ENCODE results near the gene ANKRD50.

ANKRD50 gene

GRCh38 chr4:124710015-124710741 is 2.4 kb downstream of the ANKRD50 start:
- no peak for DNase-seq

GRCh38 chr4:124708517-124709300 is 3.8 kb downstream of the ANKRD50 start:
- DNase-seq: no peak

GRCh38 chr4:124705393-124705792 is 7.1 kb downstream of the ANKRD50 start:
- DNase-seq: no peak

- no peak for DNase-seq
Measured at GRCh38 chr4:124703154-124703553, 9.4 kb downstream of the ANKRD50 start.

GRCh38 chr4:124697441-124697840 is 15.1 kb downstream of the ANKRD50 start:
- no peak for DNase-seq

- DNase-seq: no peak
Measured at GRCh38 chr4:124696182-124696581, 16.4 kb downstream of the ANKRD50 start.

- DNase-seq: no peak
Measured at GRCh38 chr4:124694946-124695598, 17.5 kb downstream of the ANKRD50 start.

- no peak for DNase-seq
Measured at GRCh38 chr4:124694306-124694705, 18.2 kb downstream of the ANKRD50 start.

- DNase-seq: no peak
Measured at GRCh38 chr4:124691801-124692200, 20.7 kb downstream of the ANKRD50 start.

- no peak for DNase-seq
Measured at GRCh38 chr4:124686279-124686678, 26.3 kb downstream of the ANKRD50 start.

GRCh38 chr4:124685851-124686250 is 26.7 kb downstream of the ANKRD50 start:
- DNase-seq: no peak

- no peak for DNase-seq
Measured at GRCh38 chr4:124684301-124684700, 28.2 kb downstream of the ANKRD50 start.

GRCh38 chr4:124682384-124682783 is 30.1 kb downstream of the ANKRD50 start:
- DNase-seq: no peak

GRCh38 chr4:124666496-124666895 is 46.0 kb downstream of the ANKRD50 start:
- no peak for DNase-seq

- DNase-seq: no peak
Measured at GRCh38 chr4:124658795-124659194, 53.7 kb downstream of the ANKRD50 start.

- DNase-seq: no peak
Measured at GRCh38 chr4:124650614-124651013, 61.9 kb downstream of the ANKRD50 start.

- DNase-seq: no peak
Measured at GRCh38 chr4:124647599-124647998, 64.9 kb downstream of the ANKRD50 start.

- no peak for DNase-seq
Measured at GRCh38 chr4:124644621-124645020, 67.9 kb downstream of the ANKRD50 start.

- DNase-seq: no peak
Measured at GRCh38 chr4:124642846-124643245, 69.7 kb downstream of the ANKRD50 start.

- DNase-seq: no peak
Measured at GRCh38 chr4:124641715-124642381, 70.7 kb downstream of the ANKRD50 start.

GRCh38 chr4:124640022-124640730 is 72.4 kb downstream of the ANKRD50 start:
- DNase-seq: no peak

- DNase-seq: no peak
Measured at GRCh38 chr4:124637321-124637720, 75.2 kb downstream of the ANKRD50 start.

- no peak for DNase-seq
Measured at GRCh38 chr4:124636788-124637187, 75.7 kb downstream of the ANKRD50 start.
